DMS79 (cell line): ENCODE data around the gene OSBPL5.

ENCODE experiments used
- DNase-seq: peaks from one replicate; lab custom pipeline; 2025; lab: John Stamatoyannopoulos, UW

Gene OSBPL5

GRCh38 chr11:3134218-3134621 lies 30.9 kb downstream of the OSBPL5 start:
- no peak for DNase-seq

- no peak for DNase-seq
Observed at GRCh38 chr11:3133261-3134217, 31.6 kb downstream of the OSBPL5 start.

GRCh38 chr11:3132831-3133260 lies 32.3 kb downstream of the OSBPL5 start:
- DNase-seq: no peak

- no peak for DNase-seq
Observed at GRCh38 chr11:3132271-3132781, 32.8 kb downstream of the OSBPL5 start.

GRCh38 chr11:3131330-3131941 lies 33.7 kb downstream of the OSBPL5 start:
- no peak for DNase-seq

GRCh38 chr11:3130269-3131071 lies 34.6 kb downstream of the OSBPL5 start:
- peak; percentile 27 for DNase-seq

GRCh38 chr11:3129591-3130268 lies 35.4 kb downstream of the OSBPL5 start:
- no peak for DNase-seq

- no peak for DNase-seq
Observed at GRCh38 chr11:3129181-3129590, 35.9 kb downstream of the OSBPL5 start.

GRCh38 chr11:3128356-3129180 lies 36.5 kb downstream of the OSBPL5 start:
- DNase-seq: no peak

- DNase-seq: no peak
Observed at GRCh38 chr11:3127706-3128355, 37.3 kb downstream of the OSBPL5 start.

- no peak for DNase-seq
Observed at GRCh38 chr11:3126901-3127691, 38.0 kb downstream of the OSBPL5 start.

GRCh38 chr11:3126207-3126865 lies 38.8 kb downstream of the OSBPL5 start:
- no peak for DNase-seq

- DNase-seq: no peak
Observed at GRCh38 chr11:3124821-3125220, 40.3 kb downstream of the OSBPL5 start.

GRCh38 chr11:3123761-3124733 lies 41.1 kb downstream of the OSBPL5 start:
- no peak for DNase-seq

GRCh38 chr11:3123305-3123704 lies 41.8 kb downstream of the OSBPL5 start:
- peak; percentile 59 for DNase-seq

GRCh38 chr11:3122775-3123201 lies 42.3 kb downstream of the OSBPL5 start:
- DNase-seq: no peak

GRCh38 chr11:3121931-3122774 lies 43.0 kb downstream of the OSBPL5 start:
- DNase-seq: no peak
